ACHN (cell line): ENCODE data around the gene MSI2.

Source experiments
- DNase-seq: peaks from one replicate; pipeline ENCODE4 v3.0.0-alpha.2; 2015
- in situ Hi-C: cut with HindIII; loops from 2 replicates; pipeline ENCODE4 v1.10.0; 2017; ENCODE audit warnings: low sequenced_read_pairs, low pct_ligation_motif_present, low pct_unique_long_range_greater_than_20kb

MSI2 gene

GRCh38 chr17:57684711-57685498 lies 428.6 kb downstream of the MSI2 start:
- in situ Hi-C loops = no loop called here
- no peak for DNase-seq

GRCh38 chr17:57685499-57686132 lies 429.3 kb downstream of the MSI2 start:
- in situ Hi-C loops = no loop called here
- no peak for DNase-seq

- DNase-seq = no peak
- in situ Hi-C loops = no loop called here
Observed at GRCh38 chr17:57687642-57688041, 431.3 kb downstream of the MSI2 start.

DNA sequence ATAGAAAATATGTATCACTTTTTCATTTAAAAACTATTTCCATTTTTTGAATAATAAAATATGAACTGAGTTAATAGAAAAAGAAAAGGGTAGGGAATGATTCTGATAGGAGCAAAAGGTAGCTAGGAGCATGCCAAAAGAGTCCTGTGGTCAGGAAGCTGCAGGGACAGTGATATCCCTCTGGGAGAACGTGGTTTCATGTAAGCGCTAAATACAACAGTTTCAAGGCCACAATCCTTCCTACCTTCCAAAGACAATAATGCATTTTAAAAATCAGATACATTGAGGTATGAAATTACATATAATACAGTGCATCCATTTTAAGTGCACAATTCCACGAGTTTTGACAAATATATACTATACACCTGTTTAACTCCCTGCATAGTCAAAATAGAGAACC lies 432.9 kb downstream of the MSI2 start:
- DNase-seq = no peak
- in situ Hi-C loops = no loop called here

DNA sequence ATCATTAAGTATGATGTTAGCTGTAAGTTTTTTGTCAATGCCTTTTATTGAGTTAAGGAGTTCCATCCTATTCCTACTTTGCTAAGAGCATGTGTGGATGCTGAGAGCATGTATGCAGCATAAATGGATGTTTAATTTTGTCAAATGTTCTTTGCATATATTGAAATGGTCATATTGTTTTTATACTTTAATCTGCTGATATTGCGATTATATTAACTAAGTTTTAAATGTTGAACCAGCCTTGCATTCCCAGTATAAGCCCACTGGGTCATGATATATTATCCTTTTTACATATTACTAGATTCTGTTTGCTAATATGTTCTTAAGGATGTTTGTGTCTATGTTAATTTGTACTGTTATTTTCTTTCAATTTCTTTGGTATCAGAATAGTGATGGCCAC lies 435.6 kb downstream of the MSI2 start:
- no peak for DNase-seq
- in situ Hi-C loops = no loop called here

DNA sequence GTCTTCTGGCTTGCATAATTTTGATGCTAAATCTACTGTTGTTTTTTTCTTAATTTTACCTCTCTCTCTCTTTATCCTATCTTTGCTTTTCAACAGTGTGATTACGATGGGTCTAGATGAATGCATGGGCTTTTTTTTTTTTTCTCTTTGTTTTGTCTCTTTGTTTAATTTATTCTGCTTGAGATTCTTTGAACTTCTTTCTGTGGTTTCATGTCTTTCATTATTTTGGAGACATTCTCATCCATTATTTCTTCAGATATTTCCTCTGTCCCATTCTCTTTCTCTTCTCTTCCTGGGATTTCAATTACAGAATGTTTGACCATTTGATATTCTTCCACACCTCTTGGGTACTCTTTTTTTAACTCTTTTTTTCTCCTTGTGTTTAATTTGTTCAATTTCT lies 436.4 kb downstream of the MSI2 start:
- in situ Hi-C loops = no loop called here
- DNase-seq = no peak

DNA sequence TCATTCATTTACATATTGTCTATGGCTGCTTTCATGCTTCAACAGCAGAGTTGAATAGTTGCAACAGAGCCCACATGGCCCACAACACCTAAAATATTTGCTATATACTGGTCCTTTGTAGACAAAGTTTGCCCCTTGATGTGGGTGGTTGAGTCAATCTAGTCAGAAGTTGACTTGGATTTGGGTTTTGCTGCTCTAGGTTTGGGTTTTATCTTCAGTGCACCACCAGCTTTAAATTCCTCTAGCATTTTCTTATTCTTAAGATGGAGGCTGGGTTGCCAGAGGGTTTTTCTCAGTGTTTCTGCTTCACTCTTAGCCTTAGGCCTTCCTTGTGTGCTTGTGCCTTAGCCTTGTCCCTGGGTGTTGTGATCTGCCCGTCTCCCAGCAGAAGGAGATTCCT lies 437.7 kb downstream of the MSI2 start:
- DNase-seq = no peak
- in situ Hi-C loops = no loop called here

GRCh38 chr17:57696050-57696449 lies 439.7 kb downstream of the MSI2 start:
- DNase-seq = no peak
- in situ Hi-C loops = no loop called here

DNA sequence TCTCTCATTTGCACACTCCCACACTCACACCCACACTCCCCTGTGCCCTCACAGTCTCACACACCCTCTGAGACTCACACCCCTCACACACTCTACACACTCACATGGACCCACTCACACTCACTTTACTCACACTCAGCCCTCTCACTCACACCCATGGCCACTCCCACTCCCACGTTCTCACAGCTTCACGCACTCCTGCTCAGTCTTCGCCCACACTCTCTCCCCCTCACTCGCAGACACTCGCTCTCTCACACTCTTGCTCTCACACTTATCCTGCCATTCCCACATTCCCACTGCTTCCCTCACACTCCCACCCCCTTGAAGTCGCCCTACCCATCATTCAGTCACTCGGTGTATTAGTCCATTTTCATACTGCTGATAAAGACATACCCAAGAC lies 440.9 kb downstream of the MSI2 start:
- in situ Hi-C loops = no loop called here
- no peak for DNase-seq

DNA sequence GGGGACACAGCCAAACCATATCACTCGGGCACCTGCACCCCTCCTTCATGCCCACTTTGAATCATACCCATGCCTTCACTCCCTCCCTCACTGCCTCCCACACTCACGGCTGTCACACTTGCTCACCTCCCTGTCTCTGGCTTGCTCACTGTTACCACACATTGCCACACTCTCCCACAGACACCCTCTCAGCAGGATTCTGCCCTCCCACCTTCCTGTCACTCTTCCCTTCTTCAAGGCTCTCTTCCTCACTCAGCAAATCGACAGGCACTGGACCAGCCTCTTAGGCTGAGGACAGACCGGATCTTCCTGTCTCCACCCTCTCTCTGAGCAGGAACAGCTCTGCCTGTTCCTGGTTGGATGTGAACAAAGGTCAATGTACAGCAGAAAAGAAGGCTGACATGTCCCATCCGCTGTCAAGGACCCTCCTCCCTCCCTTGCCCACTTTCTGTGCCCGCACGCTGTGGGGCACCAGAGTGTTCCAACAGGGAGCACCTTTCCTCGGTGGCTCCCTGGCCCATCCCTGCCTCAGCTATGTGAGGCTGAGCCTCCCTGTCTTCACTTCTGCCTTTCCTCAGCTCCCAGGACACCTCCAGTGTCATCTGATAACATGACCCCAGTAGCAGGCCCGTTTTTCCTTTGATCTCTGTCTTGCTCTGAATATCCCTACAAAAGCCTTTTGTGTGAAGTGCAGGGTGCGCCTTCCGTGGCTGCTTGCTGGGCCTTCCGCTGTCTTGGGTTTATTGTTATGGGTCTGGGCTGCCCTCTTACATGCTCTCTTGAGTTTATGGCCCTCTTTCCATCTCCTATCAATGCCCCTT lies 441.8 kb downstream of the MSI2 start:
- DNase-seq = no peak
- in situ Hi-C loops = no loop called here

DNA sequence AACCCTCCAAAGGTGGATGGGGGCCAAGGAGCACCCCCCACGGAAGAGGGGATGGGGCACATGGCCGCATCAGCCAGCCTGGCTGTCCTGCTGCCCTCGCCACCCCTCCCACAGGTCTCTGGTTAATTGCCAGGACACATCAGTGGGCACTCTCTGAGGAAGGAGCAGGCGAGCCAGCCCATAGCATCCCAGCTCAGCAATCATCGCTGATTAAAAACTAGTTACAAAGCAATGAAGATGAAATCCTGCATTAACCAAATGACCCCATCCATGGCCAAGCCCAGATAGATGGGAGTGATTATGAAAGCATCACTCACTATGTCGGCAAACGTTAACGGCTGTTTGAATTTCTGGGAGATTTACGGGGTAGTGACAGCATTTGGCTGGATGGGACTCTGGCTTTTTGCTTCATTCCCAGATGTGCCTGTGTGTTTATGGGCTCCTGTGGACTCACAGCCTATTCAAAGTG lies 443.5 kb downstream of the MSI2 start:
- in situ Hi-C loops = no loop called here
- DNase-seq = no peak

- in situ Hi-C loops = no loop called here
- DNase-seq = no peak
Observed at GRCh38 chr17:57701124-57701523, 444.8 kb downstream of the MSI2 start.

DNA sequence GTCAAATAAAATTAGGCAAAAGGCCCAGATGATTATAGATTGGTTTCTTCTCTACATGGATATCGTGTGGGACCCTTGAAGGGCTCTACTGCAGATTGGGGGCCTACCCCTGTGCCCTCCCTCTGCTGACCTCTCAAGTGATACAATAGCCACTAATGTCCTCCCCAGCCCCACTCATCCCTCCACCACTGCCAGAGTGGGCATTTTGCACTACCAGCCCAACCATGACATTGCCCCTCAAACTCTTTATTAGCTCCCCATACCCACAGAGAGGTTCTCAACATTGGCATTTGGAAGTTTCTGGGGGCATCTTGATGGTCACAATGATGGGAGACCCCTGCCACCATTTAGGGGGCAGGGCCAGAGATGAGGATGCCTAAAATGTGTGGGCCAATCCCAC lies 446.9 kb downstream of the MSI2 start:
- no peak for DNase-seq
- in situ Hi-C loops = no loop called here

DNA sequence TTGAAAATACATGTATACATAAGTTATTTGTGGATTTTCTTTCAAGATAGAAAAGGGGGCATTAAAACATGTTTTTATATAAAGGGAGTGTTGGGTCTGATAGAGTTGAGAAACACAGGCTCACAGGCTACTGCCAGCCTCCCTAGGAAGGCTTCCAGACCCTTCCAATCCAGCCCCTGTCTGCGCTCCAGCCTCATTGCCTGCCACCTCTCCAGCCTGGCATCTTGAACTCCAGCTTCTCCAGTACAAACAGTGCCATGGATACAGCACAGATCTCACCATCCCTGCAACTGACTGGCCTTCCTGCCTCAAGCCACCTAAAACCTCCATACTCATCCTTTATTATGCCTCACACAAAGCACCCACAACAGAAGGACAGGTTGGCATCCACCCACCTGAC lies 448.1 kb downstream of the MSI2 start:
- no peak for DNase-seq
- in situ Hi-C loops = no loop called here

GRCh38 chr17:57705921-57706695 lies 449.8 kb downstream of the MSI2 start:
- no peak for DNase-seq
- in situ Hi-C loops = no loop called here

GRCh38 chr17:57706761-57707160 lies 450.4 kb downstream of the MSI2 start:
- in situ Hi-C loops = no loop called here
- no peak for DNase-seq

DNA sequence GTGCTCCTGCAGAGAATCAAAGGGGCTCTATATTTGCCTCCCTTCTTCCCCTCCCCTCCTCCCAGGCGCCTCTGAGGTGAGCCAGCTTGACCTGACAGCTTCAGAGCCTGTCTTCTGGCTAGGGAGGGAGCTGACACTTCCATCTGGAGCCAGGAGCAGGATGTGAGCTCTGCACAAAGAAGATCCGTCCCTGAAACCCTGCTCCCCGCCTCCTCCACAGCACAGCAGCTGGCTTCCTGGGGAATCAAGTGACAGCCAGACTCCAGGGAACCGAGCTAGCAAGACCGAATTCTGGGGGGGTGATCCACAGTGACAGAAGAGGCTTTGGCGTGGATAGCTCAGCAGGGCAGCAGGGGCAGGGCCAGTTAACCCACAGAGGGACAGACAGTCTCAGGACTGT lies 451.6 kb downstream of the MSI2 start:
- DNase-seq = no peak
- in situ Hi-C loops = no loop called here

DNA sequence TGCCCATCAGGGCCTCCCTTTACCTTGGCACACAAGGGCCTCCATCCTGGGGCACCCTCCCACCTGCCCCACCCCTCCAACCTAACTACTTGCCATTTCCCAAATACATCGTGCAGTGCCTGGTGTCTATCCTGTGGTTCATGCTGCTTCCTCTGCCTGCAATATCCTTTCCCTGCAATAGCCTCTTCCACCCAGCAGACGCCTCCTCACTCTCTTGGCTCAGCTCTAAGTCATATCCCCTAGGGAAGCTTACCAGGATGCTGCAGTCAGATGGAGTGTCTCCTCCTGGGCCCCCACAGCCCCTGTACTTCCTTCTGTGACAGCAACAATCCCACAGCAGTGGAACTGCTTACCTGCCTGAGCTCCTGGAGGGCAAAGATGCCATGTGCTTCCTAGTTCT lies 452.1 kb downstream of the MSI2 start:
- DNase-seq = no peak
- in situ Hi-C loops = no loop called here

- in situ Hi-C loops = no loop called here
- no peak for DNase-seq
Observed at GRCh38 chr17:57713140-57713539, 456.8 kb downstream of the MSI2 start.
